Sigmoid colon (tissue), 3 donors: ENCODE data around the gene TSEN15.

Source experiments
- POLR2A ChIP-seq, 2 donors: fragments of 450-650 bp; IDR thresholded peaks; one replicate each; pipeline ENCODE4 v1.6.1; 2016; ENCODE audit warnings: antibody characterized with exemption in 2 of 2, mild to moderate bottlenecking in 2 of 2, moderate library complexity in 2 of 2
- TF ChIP-seq, protein P1 (sequence below), 4 experiments: fragments of 450-650 bp in 3 of 4; fragments of 200-600 bp in 1 of 4; IDR thresholded peaks; one replicate each; pipeline ENCODE4 v1.5.1; 2016 to 2019; ENCODE audit warnings: antibody characterized with exemption in 4 of 4, mild to moderate bottlenecking in 3 of 4, moderate library complexity in 2 of 4

- no peak for TF ChIP-seq POLR2A (IDR thresholded peaks at IDR 0.05)
- TF ChIP-seq, protein P1, sequence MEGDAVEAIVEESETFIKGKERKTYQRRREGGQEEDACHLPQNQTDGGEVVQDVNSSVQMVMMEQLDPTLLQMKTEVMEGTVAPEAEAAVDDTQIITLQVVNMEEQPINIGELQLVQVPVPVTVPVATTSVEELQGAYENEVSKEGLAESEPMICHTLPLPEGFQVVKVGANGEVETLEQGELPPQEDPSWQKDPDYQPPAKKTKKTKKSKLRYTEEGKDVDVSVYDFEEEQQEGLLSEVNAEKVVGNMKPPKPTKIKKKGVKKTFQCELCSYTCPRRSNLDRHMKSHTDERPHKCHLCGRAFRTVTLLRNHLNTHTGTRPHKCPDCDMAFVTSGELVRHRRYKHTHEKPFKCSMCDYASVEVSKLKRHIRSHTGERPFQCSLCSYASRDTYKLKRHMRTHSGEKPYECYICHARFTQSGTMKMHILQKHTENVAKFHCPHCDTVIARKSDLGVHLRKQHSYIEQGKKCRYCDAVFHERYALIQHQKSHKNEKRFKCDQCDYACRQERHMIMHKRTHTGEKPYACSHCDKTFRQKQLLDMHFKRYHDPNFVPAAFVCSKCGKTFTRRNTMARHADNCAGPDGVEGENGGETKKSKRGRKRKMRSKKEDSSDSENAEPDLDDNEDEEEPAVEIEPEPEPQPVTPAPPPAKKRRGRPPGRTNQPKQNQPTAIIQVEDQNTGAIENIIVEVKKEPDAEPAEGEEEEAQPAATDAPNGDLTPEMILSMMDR (IDR thresholded peaks at IDR 0.05): no peak
These were observed 32.5 kb upstream of the TSEN15 start for GRCh38 chr1:184019069-184019468.
